IMR-90 (cell line): ENCODE results near the gene MTUS2. TPM values are rescaled to one million over a fixed set of nuclear protein-coding genes. Genes with fewer than 3 reads are reported as not detected.

Source experiments
- ATAC-seq: fragments of 200-7000 bp; cut with Tn5 transposase; 2 replicates; pipeline ENCODE4 v1.9.1; 2020; ENCODE audit warnings: low read depth, mild to moderate bottlenecking, moderate library complexity
- BruUV-seq: library from RNA; stranded (reverse); fragments of 400-500 nt; replicated peaks from 2 replicates; lab custom pipeline; 2021; lab: Mats Ljungman, UMichigan
- CTCF ChIA-PET: fragments of 300-600 bp; formaldehyde crosslinking; extraction: SDS; loops from one replicate; lab custom pipeline; 2021; ENCODE audit warnings: antibody characterized with exemption; lab: Yijun Ruan, JAX
- POLR2A ChIA-PET: fragments of 300-600 bp; sonication (Branson Sonifier 250); formaldehyde crosslinking; loops from one replicate; lab custom pipeline; 2022; ENCODE audit warnings: antibody characterized with exemption; ENCODE audit not compliant: unreplicated experiment; lab: Charles Lee
- DNase-seq: peaks from one replicate; pipeline ENCODE4 v3.0.0; 2013
- H2AFZ ChIP-seq: replicated peaks from 2 replicates; pipeline ENCODE3; 2013; ENCODE audit warnings: low read length, mild to moderate bottlenecking; ENCODE audit not compliant: poor library complexity
- H2AK5ac ChIP-seq: 2 replicates; pipeline ENCODE4 v1.6.1; 2013; ENCODE audit warnings: low read depth, low read length, inconsistent platforms
- H2AK9ac ChIP-seq: replicated peaks from 2 replicates; pipeline ENCODE3; 2013; ENCODE audit warnings: mild to moderate bottlenecking, low read depth, low read length, moderate library complexity; ENCODE audit not compliant: poor library complexity
- H2BK120ac ChIP-seq: 2 replicates; pipeline ENCODE4 v1.6.1; 2013; ENCODE audit warnings: low read depth, low read length, inconsistent platforms
- H2BK15ac ChIP-seq: 3 replicates; pipeline ENCODE4 v1.6.1; 2013; ENCODE audit warnings: low read depth, low read length, inconsistent platforms
- H2BK20ac ChIP-seq: 2 replicates; pipeline ENCODE4 v1.6.1; 2013; ENCODE audit warnings: low read depth, mild to moderate bottlenecking, inconsistent platforms, low read length, moderate library complexity
- H2BK5ac ChIP-seq: 2 replicates; pipeline ENCODE4 v1.6.1; 2013; ENCODE audit warnings: mild to moderate bottlenecking, low read depth, low read length, inconsistent platforms; ENCODE audit not compliant: poor library complexity, severe bottlenecking
- H3K14ac ChIP-seq: replicated peaks from 2 replicates; pipeline ENCODE4 v1.6.1; 2013; ENCODE audit warnings: low read depth, low read length, inconsistent platforms
- H3K18ac ChIP-seq: 2 replicates; pipeline ENCODE4 v1.6.1; 2013; ENCODE audit warnings: low read depth, low read length, control low read depth
- H3K23ac ChIP-seq: 2 replicates; pipeline ENCODE4 v1.6.1; 2013; ENCODE audit warnings: low read depth, low read length, inconsistent platforms
- H3K27ac ChIP-seq: 2 replicates; pipeline ENCODE4 v1.5.1; 2013; ENCODE audit warnings: mild to moderate bottlenecking, control low read depth, low read length; ENCODE audit not compliant: insufficient read depth
- H3K27me3 ChIP-seq: 2 replicates; pipeline ENCODE4 v1.6.1; 2013; ENCODE audit warnings: low read length; ENCODE audit not compliant: control insufficient read depth, insufficient read depth
- H3K36me3 ChIP-seq: 2 replicates; pipeline ENCODE4 v1.6.1; 2013; ENCODE audit warnings: low read length, mixed read lengths; ENCODE audit not compliant: control insufficient read depth, insufficient read depth
- H3K4ac ChIP-seq: 2 replicates; pipeline ENCODE4 v1.6.1; 2013; ENCODE audit warnings: low read depth, low read length, inconsistent platforms
- H3K4me1 ChIP-seq: 2 replicates; pipeline ENCODE4 v1.6.1; 2013; ENCODE audit warnings: low read length, mixed read lengths; ENCODE audit not compliant: control insufficient read depth, insufficient read depth
- H3K4me2 ChIP-seq: 2 replicates; pipeline ENCODE4 v1.6.1; 2013; ENCODE audit warnings: low read depth, mild to moderate bottlenecking, control low read depth, low read length, moderate library complexity
- H3K4me3 ChIP-seq: 2 replicates; pipeline ENCODE4 v1.5.1; 2013; ENCODE audit warnings: low read depth, mild to moderate bottlenecking, control low read depth, low read length, moderate library complexity; ENCODE audit not compliant: insufficient read depth
- H3K56ac ChIP-seq: 2 replicates; pipeline ENCODE4 v1.6.1; 2013; ENCODE audit warnings: low read length, inconsistent platforms; ENCODE audit not compliant: insufficient read depth; ENCODE audit errors: extremely low read depth
- H3K79me1 ChIP-seq, 2 experiments: 2 replicates each; pipeline ENCODE4 v1.6.1; 2013; ENCODE audit warnings: low read length in 2 of 2, inconsistent platforms in 1 of 2, low read depth in 1 of 2
- H3K9ac ChIP-seq: 2 replicates; pipeline ENCODE4 v1.6.1; 2013; ENCODE audit warnings: low read depth, low read length, control low read depth
- H3K9me1 ChIP-seq: 2 replicates; pipeline ENCODE4 v1.6.1; 2013; ENCODE audit warnings: low read length, inconsistent platforms; ENCODE audit not compliant: insufficient read depth
- H3K9me3 ChIP-seq: 2 replicates; pipeline ENCODE4 v1.6.1; 2013; ENCODE audit warnings: low read length; ENCODE audit not compliant: control insufficient read depth, insufficient read depth
- H4K20me1 ChIP-seq: 2 replicates; pipeline ENCODE4 v1.6.1; 2013; ENCODE audit warnings: low read length, inconsistent platforms; ENCODE audit not compliant: insufficient read depth
- H4K5ac ChIP-seq: 2 replicates; pipeline ENCODE4 v1.6.1; 2013; ENCODE audit warnings: mild to moderate bottlenecking, low read depth, low read length, control low read depth
- H4K8ac ChIP-seq, 2 experiments: 2 replicates each; pipeline ENCODE4 v1.6.1; 2013; ENCODE audit warnings: low read depth in 2 of 2, low read length in 2 of 2, control low read depth in 1 of 2, inconsistent platforms in 1 of 2
- H4K91ac ChIP-seq: 2 replicates; pipeline ENCODE4 v1.6.1; 2013; ENCODE audit warnings: low read depth, low read length, inconsistent platforms; ENCODE audit not compliant: insufficient read depth
- CEBPB ChIP-seq: IDR thresholded peaks from 2 replicates; pipeline ENCODE4 v1.6.1; 2012; ENCODE audit warnings: low read depth, low read length, improper control_type of control experiment
- CHD1 ChIP-seq: IDR thresholded peaks from 2 replicates; pipeline ENCODE4 v1.6.1; 2012; ENCODE audit warnings: low read depth, low read length, improper control_type of control experiment
- CTCF ChIP-seq: conservative IDR thresholded peaks from 2 replicates; pipeline ENCODE4 v1.5.1; 2012; ENCODE audit warnings: mild to moderate bottlenecking, low read depth, low read length, improper control_type of control experiment
- FOS ChIP-seq: fragments of 150-350 bp; IDR thresholded peaks from 2 replicates; pipeline ENCODE4 v1.6.1; 2016; ENCODE audit warnings: low read depth, low read length
- MAZ ChIP-seq: IDR thresholded peaks from 2 replicates; pipeline ENCODE4 v1.6.1; 2012; ENCODE audit warnings: low read depth, mild to moderate bottlenecking, low read length, improper control_type of control experiment, moderate library complexity, borderline replicate concordance
- MXI1 ChIP-seq: IDR thresholded peaks from 2 replicates; pipeline ENCODE4 v1.6.1; 2012; ENCODE audit warnings: low read depth, mild to moderate bottlenecking, low read length, moderate library complexity, borderline replicate concordance
- POLR2A ChIP-seq: IDR thresholded peaks from 2 replicates; pipeline ENCODE4 v1.6.1; 2012; ENCODE audit warnings: mild to moderate bottlenecking, low read depth, low read length
- RAD21 ChIP-seq: IDR thresholded peaks from 2 replicates; pipeline ENCODE4 v1.6.1; 2012; ENCODE audit warnings: low read length, improper control_type of control experiment
- RFX5 ChIP-seq: IDR thresholded peaks from 2 replicates; pipeline ENCODE4 v1.8.0; 2012; ENCODE audit warnings: low read depth, mild to moderate bottlenecking, low read length, moderate library complexity
- USF2 ChIP-seq: fragments of 150-350 bp; IDR thresholded peaks from 2 replicates; pipeline ENCODE4 v1.6.1; 2017; ENCODE audit warnings: mild to moderate bottlenecking, antibody characterized with exemption, low read length, low read depth
- WGBS, 2 experiments: methylation state at CpG; one replicate each; pipeline versions ENCODE4 v1.1.5 to v1.1.7; 2013; ENCODE audit warnings: missing lambda C conversion rate in 2 of 2; ENCODE audit not compliant: insufficient read length in 1 of 2; ENCODE audit errors: extremely low coverage in 2 of 2; 5-methylcytosine and 5-hydroxymethylcytosine counted together
- dilution Hi-C: fragments of 300-500 bp; cut with HindIII; formaldehyde crosslinking; loops from one replicate; pipeline ENCODE4 v1.14.3; 2018; ENCODE audit warnings: low sequenced_read_pairs; ENCODE audit not compliant: unreplicated experiment
- in situ Hi-C: fragments of 300-500 bp; cut with MboI; formaldehyde crosslinking; loops from 3 replicates; pipeline ENCODE4 v1.14.3; 2019; ENCODE audit warnings: low sequenced_read_pairs, inconsistent platforms, mixed read lengths
- intact Hi-C: fragments of 100-400 bp; cut with micrococcal nuclease; formaldehyde crosslinking; loops from 2 replicates; pipeline ENCODE4 v1.10.0; 2022
- polyA plus RNA-seq, 3 experiments: library from polyadenylated mRNA; depleted of rRNA; stranded (reverse); fragments of >200 nt; gene quantifications; 2 replicates each; pipeline ENCODE4 v1.2.3, GENCODE V29; 2012; ENCODE audit warnings: low replicate concordance in 1 of 3
- total RNA-seq: library from RNA; depleted of rRNA; stranded (reverse); fragments of >200 nt; gene quantifications from 2 replicates; pipeline ENCODE4 v1.2.3, GENCODE V29; 2012

The MTUS2 gene
- total and polyA plus RNA-seq, 2 of the 4 experiments (the other 2 are of a cell fraction) = under 0.01 to 0.02 TPM

- no peak overlapping the region for H2BK15ac ChIP-seq
- no peak overlapping the region for H3K9ac ChIP-seq
- no peak overlapping the region for H2BK120ac ChIP-seq
- no peaks in the 10 kb centered on the region for H3K36me3 ChIP-seq
- no peaks in the 10 kb centered on the region for H4K20me1 ChIP-seq
- intact Hi-C loops = no loop called here
- in situ Hi-C loops = no loop called here
- no peaks in the 10 kb centered on the region for H3K27me3 ChIP-seq
- no peak overlapping the region for H4K8ac ChIP-seq
- no peak overlapping the region for H3K27ac ChIP-seq
- no peaks in the 10 kb centered on the region for H3K4me1 ChIP-seq
- no peak overlapping the region for H2AK5ac ChIP-seq
- DNase-seq (no peak), ATAC-seq (no peak)
- H3K23ac ChIP-seq = no peak overlapping the region
- no TSS peak for BruUV-seq
- no peak overlapping the region for H4K5ac ChIP-seq
- H3K4me3 ChIP-seq = no peak overlapping the region
- no peak overlapping the region for H4K91ac ChIP-seq
- H3K9me1 ChIP-seq = no peaks in the 10 kb centered on the region
- no peak overlapping the region for H3K14ac ChIP-seq
- no peak overlapping the region for H3K56ac ChIP-seq
- H3K79me1 ChIP-seq = no peaks in the 10 kb centered on the region
- ChIA-PET POLR2A (no interaction called here), CTCF (no interaction called here)
- H2AFZ ChIP-seq = no peak overlapping the region
- H2BK5ac ChIP-seq = no peak overlapping the region
- H2AK9ac ChIP-seq = no peak overlapping the region
- no peak overlapping the region for H3K18ac ChIP-seq
- 17% methylated on average over 3 of the region's 3 CpGs; no CpG with 5 or more reads in 1 of the 2 experiments for WGBS, 2 experiments
- H3K4me2 ChIP-seq = no peak overlapping the region
- no peak for TF ChIP-seq MXI1
- no peak for TF ChIP-seq FOS
- TF ChIP-seq CHD1 = no peak
- no peak for TF ChIP-seq CEBPB
- TF ChIP-seq RAD21 = no peak
- TF ChIP-seq CTCF = no peak
- TF ChIP-seq POLR2A = no peak
- TF ChIP-seq MAZ = no peak
- TF ChIP-seq USF2 = no peak
- no peak for TF ChIP-seq RFX5
- H3K4ac ChIP-seq = no peak overlapping the region
- H3K9me3 ChIP-seq = peaks cover 21% of the 10 kb centered on the region
- dilution Hi-C loops = no loop called here
- no peak overlapping the region for H2BK20ac ChIP-seq
Observed at GRCh38 chr13:28983641-28984040, 163.5 kb downstream of the MTUS2 start.
